ENCODE results near the gene IFIT3. TPM values are rescaled to one million over a fixed set of nuclear protein-coding genes. Genes with fewer than 3 reads are reported as not detected.

IFIT3 gene
- total and polyA plus RNA-seq, 9 of the 15 experiments (the other 6 are each of a cell fraction or from before 2014, with no cell fraction given): 0.23 to 2.2 (median 0.77) TPM

- TF ChIP-seq CREB3 (tag; conservative IDR thresholded peaks at IDR 0.05; ENCODE audit: low read depth): no peak; the same call in 1 of the 2 replicates
- peak; percentile 63; the same call in 1 of the 2 replicates for TF ChIP-seq ATF4 (CRISPR knock-in tag; IDR thresholded peaks at IDR 0.05)
- TF ChIP-seq ARID4B (CRISPR knock-in tag; IDR thresholded peaks at IDR 0.05): no peak
- TF ChIP-seq PCBP1 (IDR thresholded peaks at IDR 0.05; ENCODE audit: low read depth, low read length, poor library complexity, severe bottlenecking): no peak
- TF ChIP-seq RHOXF2B (CRISPR knock-in tag; conservative IDR thresholded peaks at IDR 0.05): no peak
- TF ChIP-seq TEAD4 (IDR thresholded peaks at IDR 0.05; ENCODE audit: low read length): no peak
- TF ChIP-seq TEAD4 (CRISPR knock-in tag; IDR thresholded peaks at IDR 0.05; ENCODE audit: borderline replicate concordance): no peak
- peak; percentile 99 for TF ChIP-seq DMBX1 (CRISPR knock-in tag; IDR thresholded peaks at IDR 0.05; ENCODE audit: borderline replicate concordance)
- peak; percentile 77; the same call in 1 of the 2 replicates for TF ChIP-seq ZBTB17 (CRISPR knock-in tag; IDR thresholded peaks at IDR 0.05)
- 0 out of 6 replicates have a peak, but pooled peaks of 1 of the 3 experiments have one; percentile 33 for TF ChIP-seq ZBTB11 (CRISPR knock-in tag; IDR thresholded peaks at IDR 0.05)
- TF ChIP-seq RBM25 (IDR thresholded peaks at IDR 0.05; ENCODE audit: low read depth, low read length, severe bottlenecking): no peak
- no peak for TF ChIP-seq PYGO2 (tag; IDR thresholded peaks at IDR 0.05)
- TF ChIP-seq, protein P1, sequence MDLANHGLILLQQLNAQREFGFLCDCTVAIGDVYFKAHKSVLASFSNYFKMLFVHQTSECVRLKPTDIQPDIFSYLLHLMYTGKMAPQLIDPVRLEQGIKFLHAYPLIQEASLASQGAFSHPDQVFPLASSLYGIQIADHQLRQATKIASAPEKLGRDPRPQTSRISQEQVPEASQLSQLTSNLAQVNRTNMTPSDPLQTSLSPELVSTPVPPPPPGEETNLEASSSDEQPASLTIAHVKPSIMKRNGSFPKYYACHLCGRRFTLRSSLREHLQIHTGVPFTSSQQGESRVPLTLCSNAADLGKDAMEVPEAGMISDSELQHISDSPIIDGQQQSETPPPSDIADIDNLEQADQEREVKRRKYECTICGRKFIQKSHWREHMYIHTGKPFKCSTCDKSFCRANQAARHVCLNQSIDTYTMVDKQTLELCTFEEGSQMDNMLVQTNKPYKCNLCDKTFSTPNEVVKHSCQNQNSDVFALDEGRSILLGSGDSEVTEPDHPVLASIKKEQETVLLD (IDR thresholded peaks at IDR 0.05): no peak
These were observed 27.7 kb downstream of the IFIT3 start (continued) for GRCh38 chr10:89355394-89355931.

Measured in K562 (cell line).